Esophagus muscularis mucosa (tissue), 3 donors: ENCODE measurements around the gene RIC3.

ENCODE experiments used
- POLR2A ChIP-seq: fragments of 450-650 bp; IDR thresholded peaks from one replicate; pipeline ENCODE4 v1.6.1; 2017; ENCODE audit warnings: antibody characterized with exemption, moderate library complexity, mild to moderate bottlenecking, low read depth
- TF ChIP-seq, protein P1 (sequence below), 3 experiments: fragments of 200-600 bp in 2 of 3; fragments of 450-650 bp in 1 of 3; sonication (generic) in 2 of 3; IDR thresholded peaks; one replicate each; pipeline ENCODE4 v1.5.1; 2017 to 2019; ENCODE audit warnings: antibody characterized with exemption in 3 of 3, mild to moderate bottlenecking in 2 of 3, moderate library complexity in 1 of 3

DNA sequence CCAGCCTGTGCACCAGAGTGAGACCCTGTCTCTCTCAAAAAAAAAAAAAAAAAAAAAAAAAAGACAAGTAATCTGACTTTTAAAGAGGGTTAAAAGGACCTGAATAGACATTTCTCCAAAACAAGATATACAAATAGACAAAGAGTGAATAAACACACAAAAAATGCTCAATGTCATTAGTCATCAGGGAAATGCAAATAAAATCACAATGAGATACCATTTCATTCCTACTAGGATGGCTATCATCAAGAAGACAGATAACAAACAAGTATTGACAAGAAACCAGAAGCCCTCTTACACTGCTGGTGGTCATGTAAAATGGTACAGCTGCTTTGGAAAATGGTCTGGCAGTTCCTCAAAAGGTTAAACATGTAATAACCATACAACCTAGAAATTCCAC is 4.1 kb downstream of the RIC3 start:
- TF ChIP-seq, protein P1, sequence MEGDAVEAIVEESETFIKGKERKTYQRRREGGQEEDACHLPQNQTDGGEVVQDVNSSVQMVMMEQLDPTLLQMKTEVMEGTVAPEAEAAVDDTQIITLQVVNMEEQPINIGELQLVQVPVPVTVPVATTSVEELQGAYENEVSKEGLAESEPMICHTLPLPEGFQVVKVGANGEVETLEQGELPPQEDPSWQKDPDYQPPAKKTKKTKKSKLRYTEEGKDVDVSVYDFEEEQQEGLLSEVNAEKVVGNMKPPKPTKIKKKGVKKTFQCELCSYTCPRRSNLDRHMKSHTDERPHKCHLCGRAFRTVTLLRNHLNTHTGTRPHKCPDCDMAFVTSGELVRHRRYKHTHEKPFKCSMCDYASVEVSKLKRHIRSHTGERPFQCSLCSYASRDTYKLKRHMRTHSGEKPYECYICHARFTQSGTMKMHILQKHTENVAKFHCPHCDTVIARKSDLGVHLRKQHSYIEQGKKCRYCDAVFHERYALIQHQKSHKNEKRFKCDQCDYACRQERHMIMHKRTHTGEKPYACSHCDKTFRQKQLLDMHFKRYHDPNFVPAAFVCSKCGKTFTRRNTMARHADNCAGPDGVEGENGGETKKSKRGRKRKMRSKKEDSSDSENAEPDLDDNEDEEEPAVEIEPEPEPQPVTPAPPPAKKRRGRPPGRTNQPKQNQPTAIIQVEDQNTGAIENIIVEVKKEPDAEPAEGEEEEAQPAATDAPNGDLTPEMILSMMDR (IDR thresholded peaks at IDR 0.05), result no peak
- TF ChIP-seq POLR2A, result no peak
